Osteoblast (primary cell): Measurements from ENCODE around the gene VEGFA. TPM values are rescaled to one million over a fixed set of nuclear protein-coding genes. Genes with fewer than 3 reads are reported as not detected.

ENCODE experiments used
- DNase-seq: peaks from one replicate; pipeline ENCODE4 v3.0.0; 2011; ENCODE audit warnings: low spot score, mixed read lengths; ENCODE audit not compliant: insufficient read length; ENCODE audit errors: missing footprints
- H2AFZ ChIP-seq: 2 replicates; pipeline ENCODE4 v1.6.0; 2011; ENCODE audit warnings: mild to moderate bottlenecking, low read length
- H3K27ac ChIP-seq: 2 replicates; pipeline ENCODE4 v1.5.1; 2011; ENCODE audit warnings: mild to moderate bottlenecking, low read depth, low read length, moderate library complexity
- H3K27me3 ChIP-seq: 2 replicates; pipeline ENCODE4 v1.6.0; 2012; ENCODE audit warnings: mild to moderate bottlenecking, control low read depth, inconsistent platforms, low read length, moderate library complexity; ENCODE audit not compliant: insufficient read depth
- H3K36me3 ChIP-seq: 2 replicates; pipeline ENCODE4 v1.5.1; 2011; ENCODE audit warnings: mild to moderate bottlenecking, low read length, control low read depth, moderate library complexity; ENCODE audit not compliant: insufficient read depth
- H3K4me1 ChIP-seq: 2 replicates; pipeline ENCODE4 v1.5.1; 2011; ENCODE audit warnings: mild to moderate bottlenecking, low read length, control low read depth, moderate library complexity; ENCODE audit not compliant: insufficient read depth
- H3K4me2 ChIP-seq: 2 replicates; pipeline ENCODE4 v1.6.0; 2011; ENCODE audit warnings: mild to moderate bottlenecking, low read length; ENCODE audit not compliant: insufficient read depth
- H3K4me3 ChIP-seq: fragments of 200-600 bp; sonication (generic); 3 replicates; pipeline ENCODE4 v1.5.1; 2012; ENCODE audit warnings: mild to moderate bottlenecking, low read length, inconsistent platforms; ENCODE audit not compliant: insufficient read depth
- H3K79me2 ChIP-seq: 2 replicates; pipeline ENCODE4 v1.6.0; 2012; ENCODE audit warnings: mild to moderate bottlenecking, low read length, control low read depth, inconsistent platforms; ENCODE audit not compliant: insufficient read depth
- H3K9me3 ChIP-seq: 2 replicates; pipeline ENCODE4 v1.5.1; 2011; ENCODE audit warnings: low read depth, low read length, control low read depth
- H4K20me1 ChIP-seq: 2 replicates; pipeline ENCODE4 v1.6.0; 2012; ENCODE audit warnings: mild to moderate bottlenecking, low read length, control low read depth; ENCODE audit not compliant: insufficient read depth
- total RNA-seq: library from RNA; depleted of rRNA; stranded (reverse); fragments of >200 nt; gene quantifications from 2 replicates; pipeline ENCODE4 v1.2.3, GENCODE V29; 2012
- TF ChIP-seq, protein P1 (sequence below): IDR thresholded peaks from 2 replicates; pipeline ENCODE4 v1.5.1; 2011; ENCODE audit warnings: mild to moderate bottlenecking, low read depth, low read length, moderate library complexity; ENCODE audit errors: extremely low read depth

VEGFA gene
- total RNA-seq, 1 donor, result 193 TPM

DNA sequence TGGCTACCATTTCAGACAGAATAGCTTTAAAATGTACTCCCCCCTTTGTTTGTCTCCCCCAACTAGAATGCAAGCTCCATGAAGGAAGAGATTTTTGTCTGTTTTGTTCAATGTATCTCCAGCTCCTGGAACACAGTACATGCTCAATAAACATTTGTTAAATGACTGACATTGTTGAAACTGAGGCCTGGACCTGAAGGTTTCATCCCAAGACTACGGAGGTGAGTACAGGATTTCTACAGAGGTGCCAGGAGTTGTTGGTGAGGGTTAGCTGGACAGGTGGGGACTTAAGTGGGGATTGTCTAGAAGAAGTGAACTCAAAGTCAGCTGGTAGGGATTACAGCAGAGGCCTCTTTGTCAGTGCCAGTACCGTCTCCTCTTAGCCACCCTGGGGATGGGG lies 19.4 kb downstream of the VEGFA start:
- H2AFZ ChIP-seq, result no peak overlapping the region
- H3K27ac ChIP-seq, result peak overlapping the region; percentile 46
- TF ChIP-seq, protein P1, sequence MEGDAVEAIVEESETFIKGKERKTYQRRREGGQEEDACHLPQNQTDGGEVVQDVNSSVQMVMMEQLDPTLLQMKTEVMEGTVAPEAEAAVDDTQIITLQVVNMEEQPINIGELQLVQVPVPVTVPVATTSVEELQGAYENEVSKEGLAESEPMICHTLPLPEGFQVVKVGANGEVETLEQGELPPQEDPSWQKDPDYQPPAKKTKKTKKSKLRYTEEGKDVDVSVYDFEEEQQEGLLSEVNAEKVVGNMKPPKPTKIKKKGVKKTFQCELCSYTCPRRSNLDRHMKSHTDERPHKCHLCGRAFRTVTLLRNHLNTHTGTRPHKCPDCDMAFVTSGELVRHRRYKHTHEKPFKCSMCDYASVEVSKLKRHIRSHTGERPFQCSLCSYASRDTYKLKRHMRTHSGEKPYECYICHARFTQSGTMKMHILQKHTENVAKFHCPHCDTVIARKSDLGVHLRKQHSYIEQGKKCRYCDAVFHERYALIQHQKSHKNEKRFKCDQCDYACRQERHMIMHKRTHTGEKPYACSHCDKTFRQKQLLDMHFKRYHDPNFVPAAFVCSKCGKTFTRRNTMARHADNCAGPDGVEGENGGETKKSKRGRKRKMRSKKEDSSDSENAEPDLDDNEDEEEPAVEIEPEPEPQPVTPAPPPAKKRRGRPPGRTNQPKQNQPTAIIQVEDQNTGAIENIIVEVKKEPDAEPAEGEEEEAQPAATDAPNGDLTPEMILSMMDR, result no peak
- H3K9me3 ChIP-seq, result no peaks in the 10 kb centered on the region
- H3K36me3 ChIP-seq, result peaks cover 22% of the 10 kb centered on the region
- H4K20me1 ChIP-seq, result peaks cover 14% of the 10 kb centered on the region
- no peaks in the 10 kb centered on the region for H3K27me3 ChIP-seq
- no peaks in the 10 kb centered on the region for H3K79me2 ChIP-seq
- no peak overlapping the region for H3K4me3 ChIP-seq
- DNase-seq, result no peak
- H3K4me2 ChIP-seq, result peak overlapping the region; percentile 9
- H3K4me1 ChIP-seq, result peaks cover 7% of the 10 kb centered on the region

GRCh38 chr6:43790031-43790430 lies 20.0 kb downstream of the VEGFA start:
- Histone ChIP-seq H2AFZ (peak overlapping the region; percentile 21), H3K9me3 (no peaks in the 10 kb centered on the region), H3K27me3 (no peaks in the 10 kb centered on the region), H3K4me3 (no peak overlapping the region), H3K27ac (peak overlapping the region; percentile 46), H3K79me2 (no peaks in the 10 kb centered on the region), H3K4me2 (peak overlapping the region; percentile 9), H3K36me3 (peaks cover 18% of the 10 kb centered on the region), H3K4me1 (peaks cover 7% of the 10 kb centered on the region), H4K20me1 (peaks cover 10% of the 10 kb centered on the region)
- peak; percentile 81 for DNase-seq
- TF ChIP-seq, protein P1, result no peak

- Histone ChIP-seq H3K4me3 (no peak overlapping the region), H2AFZ (no peak overlapping the region), H3K4me2 (no peak overlapping the region), H3K27me3 (no peaks in the 10 kb centered on the region), H3K4me1 (peaks cover 7% of the 10 kb centered on the region), H3K27ac (no peak overlapping the region), H3K36me3 (no peaks in the 10 kb centered on the region), H4K20me1 (no peaks in the 10 kb centered on the region), H3K79me2 (no peaks in the 10 kb centered on the region), H3K9me3 (no peaks in the 10 kb centered on the region)
- DNase-seq, result no peak
- TF ChIP-seq, protein P1, result no peak
These were observed 21.9 kb downstream of the VEGFA start for GRCh38 chr6:43791745-43792422.

GRCh38 chr6:43793154-43793874 lies 23.3 kb downstream of the VEGFA start:
- no peak overlapping the region for H3K27ac ChIP-seq
- no peak for DNase-seq
- H3K79me2 ChIP-seq, result no peaks in the 10 kb centered on the region
- H3K4me1 ChIP-seq, result peaks cover 7% of the 10 kb centered on the region
- no peak overlapping the region for H3K4me3 ChIP-seq
- no peaks in the 10 kb centered on the region for H3K36me3 ChIP-seq
- H2AFZ ChIP-seq, result no peak overlapping the region
- no peaks in the 10 kb centered on the region for H3K9me3 ChIP-seq
- H3K27me3 ChIP-seq, result no peaks in the 10 kb centered on the region
- H4K20me1 ChIP-seq, result no peaks in the 10 kb centered on the region
- no peak overlapping the region for H3K4me2 ChIP-seq
- TF ChIP-seq, protein P1, result no peak
